Adipocyte (in vitro differentiated cells): ENCODE results near the gene CRTAP.
"Not testable (repeated sequence)": the region's sequence is repeated elsewhere in the genome, so short reads cannot be mapped to it uniquely, and the experiment has no call there.

Experiments used
- DNase-seq: peaks from one replicate; pipeline ENCODE4 v3.0.0-alpha.2; 2015; ENCODE audit warnings: low read depth
- H3K27me3 ChIP-seq: replicated peaks from 2 replicates; pipeline ENCODE4 v1.7.0; 2013; ENCODE audit warnings: mild to moderate bottlenecking, low read length, moderate library complexity; ENCODE audit not compliant: control insufficient read depth, insufficient read depth
- H3K36me3 ChIP-seq: 2 replicates; pipeline ENCODE4 v1.7.0; 2013; ENCODE audit warnings: low read length, mild to moderate bottlenecking, moderate library complexity; ENCODE audit not compliant: control insufficient read depth, insufficient read depth, severe bottlenecking
- H3K4me1 ChIP-seq: 2 replicates; pipeline ENCODE4 v1.7.0; 2013; ENCODE audit warnings: mild to moderate bottlenecking, low read length, moderate library complexity; ENCODE audit not compliant: control insufficient read depth, insufficient read depth
- H3K4me3 ChIP-seq: 2 replicates; pipeline ENCODE4 v1.7.0; 2013; ENCODE audit warnings: mild to moderate bottlenecking, low read length, moderate library complexity
- H3K9ac ChIP-seq: 2 replicates; pipeline ENCODE4 v1.7.0; 2013; ENCODE audit warnings: mild to moderate bottlenecking, low read length, moderate library complexity
- H3K9me3 ChIP-seq: 2 replicates; pipeline ENCODE4 v1.7.0; 2013; ENCODE audit warnings: mild to moderate bottlenecking, low read length, moderate library complexity; ENCODE audit not compliant: control insufficient read depth

Gene CRTAP

GRCh38 chr3:33174711-33175414, 61.0 kb downstream of the CRTAP start:
- DNase-seq: no peak
- no peak overlapping the region for H3K4me3 ChIP-seq
- no peaks in the 10 kb centered on the region for H3K36me3 ChIP-seq
- H3K27me3 ChIP-seq: peaks cover 3% of the 10 kb centered on the region
- peaks cover 8% of the 10 kb centered on the region for H3K9me3 ChIP-seq
- no peak overlapping the region for H3K9ac ChIP-seq
- peaks cover 4% of the 10 kb centered on the region for H3K4me1 ChIP-seq

GRCh38 chr3:33179132-33179531, 65.3 kb downstream of the CRTAP start:
- Histone ChIP-seq H3K27me3 (no peaks in the 10 kb centered on the region), H3K9ac (no peak overlapping the region), H3K36me3 (no peaks in the 10 kb centered on the region), H3K4me3 (no peak overlapping the region), H3K4me1 (no peaks in the 10 kb centered on the region), H3K9me3 (peaks cover 8% of the 10 kb centered on the region)
- DNase-seq: no peak

- H3K4me1 ChIP-seq: no peaks in the 10 kb centered on the region
- H3K9ac ChIP-seq: no peak overlapping the region
- peaks cover 8% of the 10 kb centered on the region for H3K9me3 ChIP-seq
- no peaks in the 10 kb centered on the region for H3K36me3 ChIP-seq
- no peak for DNase-seq
- no peaks in the 10 kb centered on the region for H3K27me3 ChIP-seq
- H3K4me3 ChIP-seq: no peak overlapping the region
Observed at GRCh38 chr3:33181229-33181628, 67.4 kb downstream of the CRTAP start.

GRCh38 chr3:33181641-33182040, 67.8 kb downstream of the CRTAP start:
- H3K4me1 ChIP-seq, DNase-seq, H3K9me3 ChIP-seq, H3K36me3 ChIP-seq, H3K9ac ChIP-seq, H3K4me3 ChIP-seq, H3K27me3 ChIP-seq: not testable (repeated sequence)

- no peak overlapping the region for H3K9ac ChIP-seq
- no peaks in the 10 kb centered on the region for H3K36me3 ChIP-seq
- no peak for DNase-seq
- no peaks in the 10 kb centered on the region for H3K27me3 ChIP-seq
- H3K4me3 ChIP-seq: no peak overlapping the region
- no peaks in the 10 kb centered on the region for H3K9me3 ChIP-seq
- H3K4me1 ChIP-seq: no peaks in the 10 kb centered on the region
Observed at GRCh38 chr3:33184863-33185262, 71.0 kb downstream of the CRTAP start.

- H3K4me1 ChIP-seq: no peaks in the 10 kb centered on the region
- H3K4me3 ChIP-seq: no peak overlapping the region
- no peaks in the 10 kb centered on the region for H3K27me3 ChIP-seq
- H3K36me3 ChIP-seq: no peaks in the 10 kb centered on the region
- DNase-seq: no peak
- H3K9me3 ChIP-seq: no peaks in the 10 kb centered on the region
- H3K9ac ChIP-seq: no peak overlapping the region
Observed at GRCh38 chr3:33186524-33187367, 72.9 kb downstream of the CRTAP start.

- no peak overlapping the region for H3K4me3 ChIP-seq
- no peak overlapping the region for H3K9ac ChIP-seq
- no peaks in the 10 kb centered on the region for H3K4me1 ChIP-seq
- no peaks in the 10 kb centered on the region for H3K27me3 ChIP-seq
- no peaks in the 10 kb centered on the region for H3K36me3 ChIP-seq
- no peak for DNase-seq
- H3K9me3 ChIP-seq: no peaks in the 10 kb centered on the region
Observed at GRCh38 chr3:33187368-33187634, 73.5 kb downstream of the CRTAP start.

GRCh38 chr3:33194303-33194702, 80.5 kb downstream of the CRTAP start:
- Histone ChIP-seq H3K4me3 (no peak overlapping the region), H3K4me1 (no peaks in the 10 kb centered on the region), H3K9ac (no peak overlapping the region), H3K36me3 (no peaks in the 10 kb centered on the region), H3K27me3 (no peaks in the 10 kb centered on the region), H3K9me3 (no peaks in the 10 kb centered on the region)
- no peak for DNase-seq

GRCh38 chr3:33196538-33196937, 82.7 kb downstream of the CRTAP start:
- H3K9me3 ChIP-seq: no peaks in the 10 kb centered on the region
- no peaks in the 10 kb centered on the region for H3K36me3 ChIP-seq
- no peaks in the 10 kb centered on the region for H3K27me3 ChIP-seq
- H3K4me1 ChIP-seq: no peaks in the 10 kb centered on the region
- H3K4me3 ChIP-seq: no peak overlapping the region
- no peak for DNase-seq
- no peak overlapping the region for H3K9ac ChIP-seq
